AG09309 (cell line): ENCODE results near the gene UBALD2.
A peak's percentile ranks its signal among the peaks of the same experiment; 100 is the strongest.
"Not testable (repeated sequence)": the region's sequence is repeated elsewhere in the genome, so short reads cannot be mapped to it uniquely, and the experiment has no call there.

ENCODE experiments used
- DNase-seq: peaks from one replicate; pipeline ENCODE4 v3.0.0-alpha.2; 2010; ENCODE audit warnings: low read depth
- H3K4me3 ChIP-seq: 2 replicates; pipeline ENCODE4 v1.5.1; 2011; ENCODE audit warnings: mild to moderate bottlenecking, low read depth, low read length, moderate library complexity; ENCODE audit not compliant: control insufficient read depth
- CTCF ChIP-seq: IDR thresholded peaks from 2 replicates; pipeline ENCODE4 v1.5.1; 2011; ENCODE audit warnings: mild to moderate bottlenecking, low read depth, low read length, inconsistent platforms; ENCODE audit not compliant: insufficient read depth, control insufficient read depth; ENCODE audit errors: missing control alignments

The UBALD2 gene

GRCh38 chr17:76264755-76265623, at the start of gene UBALD2:
TSS of gene UBALD2 (plus strand) at chr17:76265348. CDS start at chr17:76265506, 158 bp downstream.
- TF ChIP-seq CTCF: no peak
- peak; percentile 99 for DNase-seq
- peak within 1 kb of the TSS; percentile 75 for H3K4me3 ChIP-seq

DNA sequence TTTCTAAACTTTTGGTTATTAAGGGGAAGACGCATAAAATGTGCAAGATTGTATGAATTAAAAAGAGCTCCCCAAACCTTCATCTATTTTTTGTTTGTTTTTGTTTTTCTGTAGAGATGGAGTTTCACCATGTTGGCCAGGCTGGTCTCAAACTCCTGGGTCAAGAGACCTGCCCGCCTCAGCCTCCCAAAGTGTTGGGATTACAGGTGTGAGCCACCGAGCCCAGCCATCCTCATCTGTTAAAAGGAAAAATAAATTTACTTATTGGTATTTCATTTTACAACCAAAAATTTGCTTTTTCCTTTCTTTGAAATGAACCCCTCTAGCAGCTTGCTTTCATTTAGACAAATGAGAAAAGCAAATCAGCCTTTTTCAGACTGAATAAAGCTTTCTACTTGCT, 48.1 kb upstream of the UBALD2 start:
- no peak for TF ChIP-seq CTCF
- no peak overlapping the region for H3K4me3 ChIP-seq
- DNase-seq: no peak

DNA sequence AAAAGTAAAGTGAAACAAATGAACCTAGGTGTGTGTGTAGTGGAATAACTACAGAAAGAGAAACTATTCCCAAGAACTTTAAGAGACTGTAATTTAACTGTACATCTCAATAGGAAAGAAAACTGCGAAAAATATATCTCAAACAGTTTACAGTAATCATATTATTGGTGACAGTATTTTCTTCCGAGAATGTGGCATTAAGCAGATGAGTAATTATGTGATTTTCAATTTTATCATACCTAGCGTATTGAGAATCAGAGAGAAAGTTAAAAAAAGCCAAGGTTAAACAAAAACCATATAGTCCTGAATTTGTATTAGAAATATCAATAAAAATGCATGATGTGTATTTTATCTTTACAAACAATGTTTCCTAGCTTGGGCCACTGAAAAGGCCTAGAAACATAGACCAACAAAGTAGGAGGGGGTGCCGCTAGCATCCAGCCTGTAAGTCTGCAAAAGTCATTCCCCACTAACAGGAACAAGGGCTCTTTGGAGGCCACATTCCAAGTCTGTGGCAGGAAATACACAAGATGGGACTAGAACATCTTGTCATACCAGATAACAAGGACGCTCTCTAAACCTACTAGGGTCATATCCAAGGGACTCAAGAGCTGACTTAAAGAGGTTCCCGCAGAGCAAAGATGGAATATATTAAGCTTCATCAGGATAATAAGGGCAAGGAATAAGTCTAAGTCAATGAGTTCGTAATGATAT, 45.3 kb upstream of the UBALD2 start:
- no peak overlapping the region for H3K4me3 ChIP-seq
- no peak for DNase-seq
- no peak for TF ChIP-seq CTCF

- no peak for DNase-seq
- no peak overlapping the region for H3K4me3 ChIP-seq
- TF ChIP-seq CTCF: no peak
Measured at GRCh38 chr17:76223802-76224201, 41.3 kb upstream of the UBALD2 start.

- not testable (repeated sequence) for DNase-seq, H3K4me3 ChIP-seq
Measured at GRCh38 chr17:76225373-76226086, 39.6 kb upstream of the UBALD2 start.

- DNase-seq: not testable (repeated sequence)
Measured at GRCh38 chr17:76226749-76227148, 38.4 kb upstream of the UBALD2 start.

DNA sequence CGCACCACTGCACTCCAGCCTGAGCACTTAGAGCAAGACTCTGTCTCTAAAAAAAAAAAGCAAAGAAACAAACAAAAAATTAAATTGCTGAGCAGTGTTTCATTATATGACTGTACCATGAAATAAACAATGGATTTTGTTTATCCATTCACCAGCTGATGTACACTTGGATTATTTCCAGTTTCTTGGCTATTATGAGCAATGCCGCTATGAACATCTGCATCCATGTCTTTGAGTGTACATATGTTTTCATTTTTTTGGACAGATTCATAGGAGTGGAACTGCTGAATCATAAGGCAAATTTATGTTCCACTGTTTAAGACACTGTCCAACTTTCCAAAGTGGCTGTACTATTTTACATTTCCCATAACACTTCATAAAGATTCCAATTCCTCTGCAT, 32.8 kb upstream of the UBALD2 start:
- H3K4me3 ChIP-seq: no peak overlapping the region
- DNase-seq: peak; percentile 56
- TF ChIP-seq CTCF: no peak

More at GRCh38 chr17:76226749-76227148, 38.4 kb upstream of the UBALD2 start:
- not testable (repeated sequence) for H3K4me3 ChIP-seq
